ENCODE results near the gene FAIM.
"Not testable (repeated sequence)": the region's sequence is repeated elsewhere in the genome, so short reads cannot be mapped to it uniquely, and the experiment has no call there.

The FAIM gene

GRCh38 chr3:138608322-138609135 is at the start of gene FAIM:
TSS of gene FAIM (plus strand) at chr3:138608771. CDS start at chr3:138619727, 10,956 bp downstream.
- DNase-seq = peak; percentile 46 to 49

- DNase-seq = no peak
These were observed 49.4 kb upstream of the FAIM start for GRCh38 chr3:138559134-138559533.

- DNase-seq = no peak
These were observed 48.1 kb upstream of the FAIM start for GRCh38 chr3:138560501-138560900.

GRCh38 chr3:138562902-138563301 is 45.7 kb upstream of the FAIM start:
- DNase-seq = not testable (repeated sequence)

GRCh38 chr3:138566293-138566692 is 42.3 kb upstream of the FAIM start:
- DNase-seq = not testable (repeated sequence)

GRCh38 chr3:138567403-138567802 is 41.2 kb upstream of the FAIM start:
- DNase-seq = peak; percentile 13 to 33

GRCh38 chr3:138569090-138569489 is 39.5 kb upstream of the FAIM start:
- no peak for DNase-seq

GRCh38 chr3:138569624-138570023 is 38.9 kb upstream of the FAIM start:
- DNase-seq = not testable (repeated sequence)

- DNase-seq = no peak
These were observed 35.4 kb upstream of the FAIM start for GRCh38 chr3:138573138-138573537.

- no peak for DNase-seq
These were observed 30.4 kb upstream of the FAIM start for GRCh38 chr3:138578141-138578540.

GRCh38 chr3:138578961-138579574 is 29.5 kb upstream of the FAIM start:
- no peak for DNase-seq

GRCh38 chr3:138587374-138587773 is 21.2 kb upstream of the FAIM start:
- DNase-seq = no peak

GRCh38 chr3:138588445-138588844 is 20.1 kb upstream of the FAIM start:
- DNase-seq = no peak

- DNase-seq = no peak
These were observed 17.2 kb upstream of the FAIM start for GRCh38 chr3:138591392-138591791.

GRCh38 chr3:138593488-138594149 is 15.0 kb upstream of the FAIM start:
- DNase-seq = no peak

GRCh38 chr3:138594150-138594934 is 14.2 kb upstream of the FAIM start, which contains the start of gene CEP70:
TSS of gene CEP70 (minus strand) at chr3:138594260. CDS start at chr3:138572927, 21,333 bp downstream.
- no peak for DNase-seq

GRCh38 chr3:138594935-138595610 is 13.5 kb upstream of the FAIM start:
- no peak for DNase-seq

GRCh38 chr3:138597186-138597976 is 11.2 kb upstream of the FAIM start:
- not testable (repeated sequence) for DNase-seq

GRCh38 chr3:138598534-138598933 is 10.0 kb upstream of the FAIM start:
- DNase-seq = no peak

- DNase-seq = no peak
These were observed 8.3 kb upstream of the FAIM start for GRCh38 chr3:138600100-138600745.

GRCh38 chr3:138601661-138602060 is 6.9 kb upstream of the FAIM start:
- DNase-seq = not testable (repeated sequence)
